ENCODE data around the gene NELFE.
"Not testable (repeated sequence)": the region's sequence is repeated elsewhere in the genome, so short reads cannot be mapped to it uniquely, and the experiment has no call there.

The NELFE gene, protein sequence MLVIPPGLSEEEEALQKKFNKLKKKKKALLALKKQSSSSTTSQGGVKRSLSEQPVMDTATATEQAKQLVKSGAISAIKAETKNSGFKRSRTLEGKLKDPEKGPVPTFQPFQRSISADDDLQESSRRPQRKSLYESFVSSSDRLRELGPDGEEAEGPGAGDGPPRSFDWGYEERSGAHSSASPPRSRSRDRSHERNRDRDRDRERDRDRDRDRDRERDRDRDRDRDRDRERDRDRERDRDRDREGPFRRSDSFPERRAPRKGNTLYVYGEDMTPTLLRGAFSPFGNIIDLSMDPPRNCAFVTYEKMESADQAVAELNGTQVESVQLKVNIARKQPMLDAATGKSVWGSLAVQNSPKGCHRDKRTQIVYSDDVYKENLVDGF

DNA sequence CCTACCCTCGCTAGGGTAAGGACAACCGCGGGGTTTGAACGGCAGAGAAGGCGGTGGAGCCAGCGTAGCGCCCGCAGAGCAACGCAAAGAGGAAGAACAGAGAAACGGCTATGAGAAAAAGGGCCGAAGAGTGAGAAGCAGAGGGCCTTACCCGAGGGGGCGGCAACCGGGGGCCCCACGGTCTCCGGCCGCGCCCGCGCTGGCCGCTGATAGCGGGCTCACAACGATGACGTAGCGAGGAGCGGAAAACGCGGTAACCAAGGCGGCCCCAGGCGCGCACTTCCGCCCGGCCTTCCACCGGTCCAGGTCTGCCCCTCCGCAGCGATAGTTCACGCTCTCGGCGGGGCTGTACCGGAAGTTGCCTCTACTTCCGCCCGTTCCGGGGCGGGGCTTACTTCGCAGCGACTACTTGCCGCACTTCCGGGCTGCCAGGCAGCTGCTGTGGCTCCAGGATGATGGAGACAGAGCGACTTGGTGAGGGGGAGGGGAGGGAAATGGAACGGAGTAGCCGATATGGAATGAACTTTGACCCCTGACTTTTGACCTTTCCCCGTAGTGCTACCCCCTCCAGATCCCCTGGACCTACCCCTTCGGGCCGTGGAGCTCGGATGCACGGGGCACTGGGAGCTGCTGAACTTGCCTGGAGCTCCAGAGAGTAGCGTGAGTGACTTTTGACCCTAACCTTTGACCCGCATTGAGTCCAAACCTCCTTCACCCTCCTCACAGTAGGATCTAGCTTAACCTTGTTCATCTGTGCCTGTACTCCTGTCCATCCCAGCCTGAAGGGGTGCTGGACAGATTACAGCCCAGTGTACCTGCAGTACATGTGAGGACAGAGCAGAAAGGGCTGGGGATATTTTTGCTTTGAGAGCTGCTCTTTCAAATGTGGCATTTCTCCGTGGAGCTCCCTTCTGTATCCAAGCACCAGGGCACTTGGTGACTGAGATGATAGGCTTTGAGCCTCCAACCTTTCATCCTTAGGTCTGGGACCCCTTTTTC lies at the start of gene NELFE, which contains the start of gene SKIC2:
NELFE (minus strand) TSS at position 231 of the 999 bp plus-strand sequence. CDS start 525 bp downstream, outside the sequence.
SKIC2 (plus strand) TSS at position 435 of the 999 bp plus-strand sequence; CDS start at position 453, 18 bp downstream.
- peak; percentile 97 to 98 for DNase-seq

DNA sequence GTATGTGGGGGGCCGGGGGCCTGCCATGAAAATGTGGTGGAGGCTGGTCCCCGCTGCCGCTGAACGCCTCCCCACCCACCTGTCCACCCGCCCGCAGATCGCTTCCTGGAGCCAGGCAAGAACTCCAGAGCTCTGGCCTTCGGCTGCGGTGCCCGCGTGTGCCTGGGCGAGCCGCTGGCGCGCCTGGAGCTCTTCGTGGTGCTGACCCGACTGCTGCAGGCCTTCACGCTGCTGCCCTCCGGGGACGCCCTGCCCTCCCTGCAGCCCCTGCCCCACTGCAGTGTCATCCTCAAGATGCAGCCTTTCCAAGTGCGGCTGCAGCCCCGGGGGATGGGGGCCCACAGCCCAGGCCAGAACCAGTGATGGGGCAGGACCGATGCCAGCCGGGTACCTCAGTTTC lies 49.3 kb upstream of the NELFE start:
- DNase-seq: not testable (repeated sequence)

DNA sequence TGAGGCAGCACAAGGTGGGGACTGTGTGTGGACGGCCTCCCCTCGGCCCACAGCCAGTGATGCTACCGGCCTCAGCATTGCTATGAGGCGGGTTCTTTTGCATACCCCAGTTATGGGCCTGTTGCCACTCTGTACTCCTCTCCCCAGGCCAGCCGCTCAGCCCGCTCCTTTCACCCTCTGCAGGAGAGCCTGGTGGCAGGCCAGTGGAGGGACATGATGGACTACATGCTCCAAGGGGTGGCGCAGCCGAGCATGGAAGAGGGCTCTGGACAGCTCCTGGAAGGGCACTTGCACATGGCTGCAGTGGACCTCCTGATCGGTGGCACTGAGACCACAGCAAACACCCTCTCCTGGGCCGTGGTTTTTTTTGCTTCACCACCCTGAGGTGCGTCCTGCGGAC lies 48.3 kb upstream of the NELFE start:
- DNase-seq: not testable (repeated sequence)

DNA sequence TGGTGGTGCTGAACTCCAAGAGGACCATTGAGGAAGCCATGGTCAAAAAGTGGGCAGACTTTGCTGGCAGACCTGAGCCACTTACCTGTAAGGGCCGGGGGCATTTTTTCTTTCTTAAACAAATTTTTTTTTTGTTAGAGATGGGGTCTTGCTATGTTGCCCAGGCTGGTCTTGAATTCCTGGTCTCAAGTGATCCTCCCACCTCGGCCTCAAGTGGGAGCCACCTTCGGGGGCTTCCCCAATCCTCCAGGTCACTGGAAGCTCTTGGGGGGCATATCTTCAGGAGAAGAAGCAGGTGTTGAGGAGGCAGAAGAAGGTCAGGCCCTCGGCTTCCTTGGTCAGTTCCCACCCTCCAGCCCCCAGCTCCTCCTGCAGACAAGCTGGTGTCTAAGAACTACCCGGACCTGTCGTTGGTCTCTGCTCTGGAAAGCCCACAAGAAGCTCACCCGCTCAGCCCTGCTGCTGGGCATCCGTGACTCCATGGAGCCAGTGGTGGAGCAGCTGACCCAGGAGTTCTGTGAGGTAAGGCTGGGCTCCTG lies 47.3 kb upstream of the NELFE start:
- DNase-seq: not testable (repeated sequence)

DNA sequence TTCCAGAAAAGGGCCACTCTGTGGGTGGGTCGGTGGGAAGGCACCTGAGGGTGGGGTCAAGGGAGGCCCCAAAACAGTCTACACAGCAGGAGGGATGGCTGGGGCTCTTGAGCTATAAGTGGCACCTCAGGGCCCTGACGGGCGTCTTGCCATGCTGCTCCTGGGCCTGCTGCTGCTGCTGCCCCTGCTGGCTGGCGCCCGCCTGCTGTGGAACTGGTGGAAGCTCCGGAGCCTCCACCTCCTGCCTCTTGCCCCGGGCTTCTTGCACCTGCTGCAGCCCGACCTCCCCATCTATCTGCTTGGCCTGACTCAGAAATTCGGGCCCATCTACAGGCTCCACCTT lies 46.7 kb upstream of the NELFE start:
- not testable (repeated sequence) for DNase-seq

DNA sequence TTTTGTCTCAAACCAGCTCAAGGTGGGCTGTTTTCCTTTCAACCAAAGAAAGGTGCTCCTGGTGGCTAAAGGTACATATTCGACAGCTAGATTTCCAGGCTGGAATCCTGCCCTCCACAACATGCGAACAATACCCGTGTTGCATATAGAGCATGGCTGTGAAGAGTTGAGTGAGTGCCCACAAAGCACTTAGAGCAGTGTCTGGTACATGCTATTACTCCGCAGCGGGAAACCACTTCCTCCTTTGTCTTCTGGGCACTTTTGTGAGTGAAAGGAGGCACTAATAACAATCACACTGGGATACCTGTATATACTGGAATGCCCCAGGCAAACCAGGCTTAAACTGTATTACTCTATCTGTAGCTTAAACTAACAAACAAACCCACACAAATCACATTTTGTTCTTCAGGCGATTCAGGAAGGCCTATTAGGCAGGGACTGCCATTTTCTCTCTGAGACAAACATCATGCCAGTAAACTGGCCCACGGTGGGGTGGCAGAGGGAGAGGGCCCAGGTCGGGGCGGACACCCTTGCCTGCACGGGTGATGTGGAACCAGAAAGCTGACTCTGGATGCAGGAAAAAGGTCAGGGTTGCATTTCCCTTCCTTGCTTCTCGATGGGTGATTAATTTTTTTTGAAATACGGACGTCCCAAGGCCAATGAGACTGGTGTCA lies 46.2 kb upstream of the NELFE start:
- not testable (repeated sequence) for DNase-seq

DNA sequence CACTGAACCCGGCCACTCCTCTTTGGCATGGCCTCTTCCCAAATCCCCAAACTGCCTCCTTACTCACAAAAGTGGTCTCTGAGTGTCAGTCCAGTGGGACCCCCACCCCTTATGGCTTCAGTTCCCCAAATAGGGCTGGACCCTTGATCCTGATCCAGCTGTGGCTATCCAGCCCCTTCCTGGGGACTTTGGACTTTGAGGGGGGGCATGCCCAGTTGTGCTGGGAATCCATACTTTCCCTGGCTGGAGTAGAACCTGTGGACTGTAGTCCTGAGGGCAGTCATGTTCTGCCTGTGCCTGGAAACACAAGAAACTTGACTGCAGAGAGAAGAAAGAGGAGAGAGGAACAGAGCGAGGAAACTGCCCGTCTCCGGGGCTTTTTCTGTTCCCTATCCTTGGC lies 45.6 kb upstream of the NELFE start:
- not testable (repeated sequence) for DNase-seq

DNA sequence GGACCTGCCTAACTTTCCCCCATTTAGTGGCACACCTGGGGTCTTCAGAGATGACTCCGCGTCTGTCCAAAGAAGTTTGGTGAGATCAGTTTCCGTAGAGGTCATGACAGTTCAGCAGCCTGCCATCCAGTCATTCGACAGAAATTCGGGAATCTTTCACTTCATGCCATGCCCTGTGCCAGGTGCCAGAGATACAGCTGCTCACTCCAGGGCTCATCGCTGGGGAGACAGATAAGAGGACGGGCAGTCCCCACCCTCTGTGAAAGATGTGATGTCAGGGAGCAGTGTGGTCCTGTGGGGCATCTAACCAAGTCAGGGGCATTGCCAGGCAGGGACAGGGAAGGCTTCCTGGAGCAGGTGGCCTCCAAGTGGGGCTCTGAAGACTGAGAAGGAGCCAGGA lies 44.5 kb upstream of the NELFE start:
- DNase-seq: not testable (repeated sequence)

DNA sequence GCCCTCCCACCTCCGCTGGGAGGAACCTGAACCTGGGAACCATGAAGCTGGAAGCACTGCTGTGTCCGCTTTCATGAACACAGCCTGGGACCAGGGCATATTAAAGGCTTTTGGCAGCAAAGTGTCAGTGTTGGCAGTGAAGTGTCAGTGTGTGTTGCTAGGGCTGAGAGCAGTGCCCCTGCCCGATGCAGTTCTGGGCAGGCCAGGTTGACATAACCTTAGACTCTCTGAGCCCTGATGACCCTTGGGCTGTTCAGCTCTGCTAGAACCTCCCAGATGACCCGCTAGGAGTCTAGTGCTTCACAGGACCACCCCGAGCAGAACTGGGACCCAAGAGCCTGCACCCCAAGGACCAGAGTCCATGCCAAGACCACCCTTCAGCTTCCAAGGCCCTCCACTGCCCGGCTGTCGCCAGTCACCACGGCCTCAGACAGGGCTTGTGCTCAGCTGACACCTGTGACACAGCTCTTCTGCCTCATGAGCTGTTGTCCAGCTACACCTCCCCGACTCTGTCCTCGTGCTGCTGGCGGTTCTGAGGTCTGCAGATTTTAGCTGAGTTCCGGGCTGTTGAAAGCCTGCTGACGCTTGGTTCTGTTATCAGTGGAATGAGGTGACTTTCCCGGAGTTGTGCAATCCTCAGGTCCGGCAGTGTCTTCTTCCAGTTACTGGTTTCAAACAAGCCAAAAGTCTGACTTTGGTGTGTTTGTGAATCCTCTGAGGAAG lies 43.9 kb upstream of the NELFE start:
- not testable (repeated sequence) for DNase-seq

DNA sequence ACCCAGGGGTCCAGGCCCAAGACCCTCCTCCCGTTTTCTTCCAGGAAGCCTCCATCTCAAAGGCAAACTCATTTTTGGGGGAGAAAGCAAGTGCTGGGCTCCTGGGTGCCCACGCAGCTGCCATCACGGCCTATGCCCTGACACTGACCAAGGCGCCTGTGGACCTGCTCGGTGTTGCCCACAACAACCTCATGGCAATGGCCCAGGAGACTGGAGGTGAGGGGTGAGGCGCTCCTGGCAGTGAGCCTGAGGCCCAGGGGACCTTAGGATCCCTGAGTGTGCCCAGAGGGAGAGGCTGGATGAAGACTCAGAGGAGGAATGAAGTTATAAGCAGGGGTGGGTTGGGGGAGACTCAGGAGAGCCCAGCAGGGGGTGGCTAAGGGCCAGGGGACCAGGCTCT lies 37.6 kb upstream of the NELFE start:
- not testable (repeated sequence) for DNase-seq

DNA sequence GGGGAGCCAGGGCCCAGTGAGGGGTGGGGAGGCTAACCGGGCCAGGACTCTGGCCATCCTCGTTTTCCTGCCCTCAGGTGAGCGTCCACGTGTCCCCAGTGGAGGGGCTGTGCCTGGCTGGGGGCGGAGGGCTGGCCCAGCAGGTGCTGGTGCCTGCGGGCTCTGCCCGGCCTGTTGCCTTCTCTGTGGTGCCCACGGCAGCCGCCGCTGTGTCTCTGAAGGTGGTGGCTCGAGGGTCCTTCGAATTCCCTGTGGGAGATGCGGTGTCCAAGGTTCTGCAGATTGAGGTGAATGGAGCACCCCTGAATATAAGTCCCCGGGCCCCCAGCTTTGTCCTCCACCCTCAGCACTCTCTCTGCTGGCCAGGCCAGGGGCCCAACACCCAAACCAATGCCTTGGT lies 35.6 kb upstream of the NELFE start:
- not testable (repeated sequence) for DNase-seq

DNA sequence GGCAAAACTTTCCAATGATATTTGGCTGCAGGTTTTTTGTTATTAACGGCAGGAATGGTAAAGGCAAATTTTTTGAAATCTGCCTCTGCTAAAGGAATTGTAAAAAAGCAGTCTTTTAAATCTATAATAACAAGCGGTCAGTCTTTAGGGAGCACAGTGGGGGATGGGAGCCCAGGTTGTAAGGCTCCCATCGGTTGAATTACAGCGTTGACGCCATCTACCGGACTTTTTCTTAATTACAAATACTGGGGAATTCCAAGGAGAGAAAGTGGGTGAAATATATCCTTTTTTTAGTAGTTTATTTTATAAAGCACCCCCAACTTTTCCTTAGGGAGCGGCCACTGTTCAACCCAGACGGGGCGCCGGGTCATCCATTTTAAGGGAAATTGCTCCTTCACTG lies 30.6 kb upstream of the NELFE start:
- DNase-seq: not testable (repeated sequence)

DNA sequence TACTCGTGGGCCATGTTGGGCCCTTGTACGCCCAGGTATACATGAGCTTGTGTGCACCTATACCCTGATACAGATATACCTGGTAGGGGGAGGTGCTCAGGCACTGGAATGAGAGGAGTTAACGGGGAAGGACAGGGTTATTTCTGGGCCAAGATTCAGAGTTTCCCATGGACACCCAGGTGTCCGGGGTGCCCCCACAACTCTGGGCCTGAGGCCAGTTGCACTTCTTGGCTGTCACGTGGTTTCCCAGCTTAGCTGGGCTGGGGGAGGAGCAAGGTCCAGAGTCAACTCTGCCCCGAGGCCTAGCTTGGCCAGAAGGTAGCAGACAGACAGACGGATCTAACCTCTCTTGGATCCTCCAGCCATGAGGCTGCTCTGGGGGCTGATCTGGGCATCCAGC lies 23.0 kb upstream of the NELFE start, which contains the start of gene C4A:
C4A (plus strand) TSS at position 314 of the 400 bp plus-strand sequence; CDS start at position 365, 51 bp downstream.
- not testable (repeated sequence) for DNase-seq

DNA sequence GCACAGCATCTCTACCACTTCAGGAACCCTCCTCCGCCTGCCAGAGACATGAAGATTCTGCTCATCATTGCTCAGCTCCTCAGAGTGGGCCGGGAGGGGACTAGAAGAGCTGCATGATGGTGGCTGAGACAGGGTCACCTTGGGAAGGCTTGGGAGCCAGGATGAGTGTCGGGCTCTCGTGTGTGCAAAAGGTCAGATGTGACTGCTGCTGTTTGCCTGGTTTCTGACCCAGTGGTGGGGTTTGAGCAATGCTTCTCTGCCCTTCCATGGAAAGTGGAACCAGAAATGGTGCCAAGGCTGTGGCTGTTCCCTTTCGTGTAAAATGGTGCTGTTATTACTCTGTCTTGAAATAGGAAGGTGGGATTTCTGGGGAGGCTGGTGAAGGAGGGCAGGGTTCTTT lies 22.2 kb upstream of the NELFE start:
- not testable (repeated sequence) for DNase-seq

DNA sequence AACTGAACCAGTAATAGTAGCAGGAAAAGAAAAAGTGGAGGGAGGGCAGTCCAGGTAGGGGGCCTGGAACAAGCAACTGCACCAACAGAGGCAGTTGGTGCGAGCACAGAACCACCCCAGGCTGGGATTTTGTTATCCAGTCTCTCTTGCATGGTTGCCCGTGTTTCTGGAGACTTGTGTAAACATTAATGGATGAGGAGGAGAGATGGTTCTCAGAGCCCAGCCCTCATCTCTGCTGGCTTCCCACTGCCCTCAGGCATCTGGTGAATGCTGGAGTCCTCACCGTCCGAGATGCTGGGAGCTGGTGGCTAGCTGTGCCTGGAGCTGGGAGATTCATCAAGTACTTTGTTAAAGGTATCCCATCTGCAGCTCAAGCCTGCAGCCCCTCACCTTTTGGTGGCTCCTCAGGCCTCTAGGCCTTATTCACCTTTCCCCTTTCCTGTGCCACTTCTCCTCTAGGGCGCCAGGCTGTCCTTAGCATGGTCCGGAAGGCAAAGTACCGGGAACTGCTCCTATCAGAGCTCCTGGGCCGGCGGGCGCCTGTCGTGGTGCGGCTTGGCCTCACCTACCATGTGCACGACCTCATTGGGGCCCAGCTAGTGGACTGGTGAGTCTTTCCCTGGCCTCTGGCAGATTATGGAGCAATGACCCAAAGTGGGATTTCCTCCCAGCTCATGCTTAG lies 21.6 kb upstream of the NELFE start:
- not testable (repeated sequence) for DNase-seq

DNA sequence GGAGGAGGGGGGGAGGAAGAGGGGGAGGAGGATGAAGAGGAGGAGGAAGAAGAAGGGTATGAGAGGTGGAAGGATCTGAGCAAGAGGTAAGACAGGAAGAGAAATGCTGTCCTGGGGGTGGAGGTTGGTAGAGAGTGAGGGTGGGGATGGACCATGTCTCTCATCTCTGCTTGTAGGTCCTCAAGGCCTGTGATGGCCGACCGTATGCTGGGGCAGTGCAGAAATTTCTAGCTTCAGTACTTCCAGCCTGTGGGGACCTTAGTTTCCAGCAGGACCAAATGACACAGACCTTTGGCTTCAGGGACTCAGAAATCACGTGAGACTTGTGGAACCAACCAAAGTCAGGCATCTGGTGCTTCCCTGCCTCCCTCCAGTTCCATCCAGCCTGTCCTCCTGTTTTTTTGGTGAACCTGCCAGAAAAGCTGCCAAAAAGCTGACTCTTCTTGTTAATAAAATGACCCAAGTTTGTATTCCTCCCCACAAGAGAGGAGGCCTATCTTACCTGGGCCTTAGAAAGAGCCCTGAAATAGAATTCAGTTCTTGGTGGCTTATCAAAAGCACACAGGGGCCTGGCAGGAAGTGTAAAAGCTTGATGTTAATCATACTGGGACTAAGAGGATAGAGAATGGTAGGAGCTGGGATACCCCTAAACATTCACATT lies 20.6 kb upstream of the NELFE start:
- DNase-seq: no peak

DNA sequence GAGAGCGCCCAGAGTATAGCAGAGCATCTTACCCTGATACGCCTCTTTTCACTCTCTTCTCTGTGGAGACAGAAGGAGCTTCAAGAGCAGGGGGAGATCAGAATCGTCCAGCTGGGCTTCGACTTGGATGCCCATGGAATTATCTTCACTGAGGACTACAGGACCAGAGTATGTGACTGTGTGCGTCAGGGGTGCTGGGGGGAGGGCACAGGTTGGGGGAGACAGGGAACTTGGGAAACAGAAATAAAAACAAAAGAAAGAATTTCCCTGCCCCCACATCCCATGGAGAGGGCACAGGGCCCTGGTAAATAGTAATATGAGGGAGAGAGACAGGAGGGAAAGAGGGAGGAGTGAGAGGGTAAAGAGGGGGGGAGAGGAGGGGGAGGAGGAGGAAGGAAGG lies 20.1 kb upstream of the NELFE start:
- no peak for DNase-seq

DNA sequence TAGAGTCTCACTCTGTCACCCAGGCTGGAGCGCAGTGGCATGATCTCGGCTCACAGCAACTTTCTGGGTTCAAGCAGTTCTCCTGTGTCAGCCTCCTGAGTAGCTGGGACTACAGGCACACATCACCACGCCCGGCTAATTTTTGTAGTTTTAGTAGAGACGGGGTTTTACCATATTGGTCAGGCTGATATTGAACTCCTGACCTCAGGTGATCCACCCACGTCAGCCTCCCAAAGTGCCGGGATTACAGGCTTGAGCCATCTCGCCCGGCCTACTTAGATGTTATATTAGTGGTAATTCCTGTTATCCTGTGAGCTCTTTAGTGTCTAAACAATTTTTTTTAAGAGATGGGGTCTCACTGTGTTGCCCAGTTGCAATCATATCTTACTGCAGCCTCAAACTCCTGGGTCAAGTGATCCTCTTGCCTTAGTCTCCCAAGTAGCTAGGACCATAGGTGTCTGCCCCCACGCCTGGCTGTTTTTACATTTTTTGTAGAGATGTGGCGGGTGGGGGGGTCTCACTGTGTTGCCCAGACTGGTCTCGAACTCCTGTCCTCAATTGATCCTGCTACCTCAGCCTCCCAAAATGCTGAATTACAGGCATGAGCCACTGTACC lies 19.2 kb upstream of the NELFE start:
- DNase-seq: no peak

DNA sequence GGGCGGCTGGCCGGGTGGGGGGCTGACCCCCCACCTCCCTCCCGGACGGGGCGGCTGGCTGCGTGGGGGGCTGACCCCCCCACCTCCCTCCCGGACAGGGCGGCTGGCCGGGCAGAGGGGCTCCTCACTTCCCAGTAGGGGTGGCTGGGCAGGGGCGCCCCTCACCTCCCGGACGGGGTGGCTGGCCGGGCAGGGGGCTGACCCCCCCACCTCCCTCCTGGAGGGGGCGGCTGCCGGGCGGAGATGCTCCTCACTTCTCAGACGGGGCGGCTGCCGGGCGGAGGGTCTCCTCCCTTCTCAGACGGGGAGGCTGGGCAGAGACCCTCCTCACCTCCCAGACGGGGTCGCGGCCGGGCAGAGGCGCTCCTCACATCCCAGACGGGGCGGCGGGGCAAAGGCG lies 17.3 kb upstream of the NELFE start:
- DNase-seq: not testable (repeated sequence)

DNA sequence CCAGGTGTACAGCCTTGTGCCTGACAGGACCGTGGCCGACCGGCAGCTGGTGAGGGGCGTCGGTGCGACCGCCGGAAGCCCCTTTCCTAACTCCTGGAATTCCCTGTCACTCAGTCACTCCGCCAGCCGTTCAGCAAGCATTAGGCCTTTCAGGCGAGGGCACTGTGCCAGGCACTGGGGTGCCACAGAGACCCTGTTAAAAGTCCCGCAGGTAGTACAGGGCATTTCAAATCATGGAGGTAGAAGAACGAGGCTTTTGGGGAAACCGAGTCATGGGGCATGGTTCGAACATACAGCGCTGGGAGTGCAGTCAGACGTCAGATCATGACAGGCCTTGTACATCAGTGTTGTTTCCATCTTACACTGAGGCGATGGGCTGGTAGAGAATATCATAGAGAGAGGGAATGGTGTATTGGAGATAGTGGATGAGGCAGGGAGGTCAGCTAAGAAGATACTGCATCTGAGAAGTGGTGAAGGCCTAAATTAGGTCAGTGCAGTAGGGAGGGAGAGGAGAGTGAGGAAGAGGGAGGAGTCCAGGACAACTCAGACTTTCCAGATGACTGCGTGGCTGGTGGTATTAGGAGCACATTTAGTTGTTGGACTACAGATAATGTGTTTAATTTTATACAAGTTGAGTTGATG lies 14.1 kb upstream of the NELFE start:
- no peak for DNase-seq

Measured in stimulated activated CD4-positive, alpha-beta T cell treated with anti-CD3 and anti-CD28 coated beads, Interleukin-2, amount 100 ng/mL, for 48 hours (primary cell).